ENCODE results near the gene RHOD.

- TF ChIP-seq EZH2 (IDR thresholded peaks at IDR 0.05) (no peak), POLR2AphosphoS5 (IDR thresholded peaks at IDR 0.05; ENCODE audit: borderline replicate concordance, low read depth, low read length) (no peak), FOXP2 (optimal IDR thresholded peaks at IDR 0.05; ENCODE audit: control extremely low read depth, extremely low read length, insufficient read depth) (no peak)
These were observed 33.4 kb upstream of the RHOD start, which contains the start of gene SYT12 for GRCh38 chr11:67022961-67023956.
